GM12864 (cell line): Measurements from ENCODE around the gene ZSCAN21.

ENCODE experiments used
- DNase-seq: peaks from one replicate; pipeline ENCODE4 v3.0.0-alpha.2; 2011; ENCODE audit warnings: low read depth
- H3K4me3 ChIP-seq: 2 replicates; pipeline ENCODE4 v1.5.1; 2011; ENCODE audit warnings: mild to moderate bottlenecking, low read depth, low read length, control low read depth
- TF ChIP-seq, protein P1 (sequence below): IDR thresholded peaks from 2 replicates; pipeline ENCODE4 v1.5.1; 2011; ENCODE audit warnings: low read depth, mild to moderate bottlenecking, moderate library complexity, low read length, control low read depth, inconsistent platforms; ENCODE audit errors: missing control alignments

The ZSCAN21 gene

DNA sequence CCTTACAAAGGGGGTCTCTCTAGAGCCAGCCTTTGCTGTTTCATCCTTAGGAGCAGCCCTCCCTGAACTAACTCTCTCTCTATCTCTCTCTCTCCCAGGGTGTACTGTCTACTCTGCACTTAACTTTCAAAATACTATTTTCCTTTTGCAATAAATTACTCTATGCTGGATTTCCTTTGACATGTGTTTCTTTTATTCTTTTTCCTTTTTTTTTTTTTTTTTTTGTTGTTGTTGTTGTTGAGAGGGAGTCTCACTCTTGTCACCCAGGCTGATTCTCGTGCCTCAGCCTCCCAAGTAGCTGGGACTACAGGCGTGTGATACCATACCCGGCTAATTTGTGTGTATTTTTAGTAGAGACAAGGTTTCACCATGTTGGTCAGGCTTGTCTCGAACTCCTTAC is 33.4 kb downstream of the ZSCAN21 start:
- TF ChIP-seq, protein P1, sequence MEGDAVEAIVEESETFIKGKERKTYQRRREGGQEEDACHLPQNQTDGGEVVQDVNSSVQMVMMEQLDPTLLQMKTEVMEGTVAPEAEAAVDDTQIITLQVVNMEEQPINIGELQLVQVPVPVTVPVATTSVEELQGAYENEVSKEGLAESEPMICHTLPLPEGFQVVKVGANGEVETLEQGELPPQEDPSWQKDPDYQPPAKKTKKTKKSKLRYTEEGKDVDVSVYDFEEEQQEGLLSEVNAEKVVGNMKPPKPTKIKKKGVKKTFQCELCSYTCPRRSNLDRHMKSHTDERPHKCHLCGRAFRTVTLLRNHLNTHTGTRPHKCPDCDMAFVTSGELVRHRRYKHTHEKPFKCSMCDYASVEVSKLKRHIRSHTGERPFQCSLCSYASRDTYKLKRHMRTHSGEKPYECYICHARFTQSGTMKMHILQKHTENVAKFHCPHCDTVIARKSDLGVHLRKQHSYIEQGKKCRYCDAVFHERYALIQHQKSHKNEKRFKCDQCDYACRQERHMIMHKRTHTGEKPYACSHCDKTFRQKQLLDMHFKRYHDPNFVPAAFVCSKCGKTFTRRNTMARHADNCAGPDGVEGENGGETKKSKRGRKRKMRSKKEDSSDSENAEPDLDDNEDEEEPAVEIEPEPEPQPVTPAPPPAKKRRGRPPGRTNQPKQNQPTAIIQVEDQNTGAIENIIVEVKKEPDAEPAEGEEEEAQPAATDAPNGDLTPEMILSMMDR = no peak

DNA sequence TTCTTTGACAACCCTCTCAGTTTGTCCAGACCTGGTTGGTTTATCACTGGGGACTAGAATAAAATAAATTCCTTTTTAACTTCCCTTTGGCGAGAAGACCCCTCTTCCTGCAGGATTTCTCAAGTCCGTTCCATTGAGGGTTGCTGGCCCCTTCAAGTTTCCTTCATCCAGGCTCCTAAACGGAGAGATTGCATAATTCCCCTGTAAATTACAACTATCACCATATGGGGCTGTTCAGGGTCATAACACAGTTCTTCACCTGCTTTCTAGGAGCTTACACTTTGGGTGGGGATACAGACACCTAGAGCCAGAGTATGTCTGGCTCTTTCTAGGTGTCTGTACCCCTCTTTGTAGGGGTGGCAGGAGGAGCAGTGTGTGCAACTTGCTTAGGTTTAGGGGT is 35.9 kb downstream of the ZSCAN21 start:
- no peak overlapping the region for H3K4me3 ChIP-seq
- TF ChIP-seq, protein P1 = no peak
- DNase-seq = no peak

More for the DNA sequence above, 33.4 kb downstream of the ZSCAN21 start:
- DNase-seq = no peak
- no peak overlapping the region for H3K4me3 ChIP-seq

DNA sequence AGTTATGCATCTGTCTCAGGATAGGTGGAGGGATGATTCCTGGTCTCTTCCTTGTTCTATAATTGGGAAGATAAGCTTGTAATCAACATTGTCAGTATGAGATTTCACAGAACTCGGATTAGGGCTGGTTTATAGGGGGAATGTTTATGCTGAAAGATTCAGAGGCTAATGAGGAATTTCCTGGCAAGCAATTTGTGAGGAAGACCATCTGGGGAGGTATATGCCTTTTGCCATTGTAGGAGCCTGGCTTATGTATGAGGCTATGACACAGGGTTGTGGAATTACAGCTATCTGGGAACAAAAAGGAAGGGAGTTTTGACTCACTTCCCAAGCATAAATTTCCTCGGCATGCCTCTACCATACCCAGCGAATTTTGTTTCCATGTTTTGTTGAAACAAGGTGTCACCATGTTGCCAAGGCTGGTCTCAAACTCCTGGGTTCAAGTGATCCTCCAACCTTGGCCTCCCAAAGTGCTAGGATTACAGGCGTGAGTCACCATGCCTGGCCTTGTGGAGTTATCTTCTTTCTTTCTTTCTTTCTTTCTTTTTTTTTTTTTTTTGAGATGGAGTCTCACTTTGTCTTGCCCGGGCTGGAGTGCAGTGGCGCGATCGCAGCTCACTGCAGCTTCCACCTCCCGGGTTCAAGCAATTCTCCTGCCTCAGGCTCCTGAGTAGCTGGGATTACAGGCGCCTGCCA is 37.6 kb downstream of the ZSCAN21 start:
- TF ChIP-seq, protein P1 = no peak
- DNase-seq = no peak
- no peak overlapping the region for H3K4me3 ChIP-seq

DNA sequence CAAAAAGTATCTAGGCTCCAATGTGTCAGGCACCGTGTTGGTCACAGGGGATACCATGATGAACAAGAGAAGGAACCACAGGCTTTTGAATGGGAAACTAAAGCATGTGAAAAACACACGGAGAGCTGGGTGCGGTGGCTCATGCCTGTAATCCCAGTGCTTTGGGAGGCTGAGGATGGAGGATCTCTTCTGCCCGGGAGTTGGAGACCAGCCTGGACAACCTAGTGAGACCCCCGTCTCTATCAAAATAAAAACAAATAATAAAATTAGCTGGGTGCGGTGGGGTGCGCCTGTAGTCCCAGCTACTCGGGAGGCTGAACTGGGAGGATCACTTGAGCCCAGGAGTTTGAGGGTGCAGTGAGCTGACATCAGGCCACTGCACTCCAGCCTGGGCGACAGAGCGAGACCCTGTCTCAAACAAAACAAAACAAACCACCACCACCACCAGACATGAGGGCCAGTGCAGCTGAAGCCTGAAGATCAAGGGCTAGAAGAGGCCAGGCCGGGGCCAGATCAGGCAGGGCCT is 38.6 kb downstream of the ZSCAN21 start:
- TF ChIP-seq, protein P1 = no peak
- no peak for DNase-seq
- peak overlapping the region; percentile 95 for H3K4me3 ChIP-seq

DNA sequence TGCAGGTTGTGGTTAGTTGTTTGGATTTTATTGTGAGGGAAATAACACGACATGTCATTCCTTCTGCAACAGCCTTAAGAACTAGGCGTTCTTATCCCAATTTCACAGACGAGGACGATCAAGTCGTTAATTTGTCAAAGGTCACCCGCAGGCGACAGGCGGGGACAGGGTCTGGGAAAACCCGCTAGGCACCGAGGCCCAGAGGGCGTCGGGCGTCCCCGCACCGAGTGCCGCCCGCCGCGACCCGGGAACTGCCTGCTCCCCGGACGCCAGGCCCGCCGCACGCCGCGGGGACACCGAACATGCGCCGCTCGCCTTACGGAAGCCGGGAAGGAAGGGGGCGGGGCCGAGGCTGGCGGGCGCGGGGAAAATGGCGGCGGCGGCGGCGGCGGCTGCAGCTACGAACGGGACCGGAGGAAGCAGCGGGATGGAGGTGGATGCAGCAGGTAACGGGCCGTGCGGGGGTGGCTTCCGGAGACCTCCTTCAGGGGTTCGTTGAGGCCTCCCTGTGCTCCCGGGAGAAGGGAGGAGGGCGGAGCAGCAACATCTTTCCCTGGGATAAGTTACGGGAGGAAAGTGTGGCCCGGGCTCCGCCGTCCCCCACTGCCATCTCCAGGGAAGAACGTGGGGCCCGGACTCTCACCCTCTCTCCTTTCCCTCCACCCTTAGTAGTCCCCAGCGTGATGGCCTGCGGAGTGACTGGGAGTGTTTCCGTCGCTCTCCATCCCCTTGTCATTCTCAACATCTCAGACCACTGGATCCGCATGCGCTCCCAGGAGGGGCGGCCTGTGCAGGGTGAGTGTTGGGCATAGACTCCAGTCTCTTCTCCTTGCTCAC is 39.3 kb downstream of the ZSCAN21 start, which contains the start of gene COPS6:
Gene COPS6, plus strand, starts transcription at position 349 of the 837 bp plus-strand sequence. Its CDS starts 22 bp downstream, at position 371.
- no peak for DNase-seq
- H3K4me3 ChIP-seq = peak within 1 kb of the TSS; percentile 95
- TF ChIP-seq, protein P1 = no peak

DNA sequence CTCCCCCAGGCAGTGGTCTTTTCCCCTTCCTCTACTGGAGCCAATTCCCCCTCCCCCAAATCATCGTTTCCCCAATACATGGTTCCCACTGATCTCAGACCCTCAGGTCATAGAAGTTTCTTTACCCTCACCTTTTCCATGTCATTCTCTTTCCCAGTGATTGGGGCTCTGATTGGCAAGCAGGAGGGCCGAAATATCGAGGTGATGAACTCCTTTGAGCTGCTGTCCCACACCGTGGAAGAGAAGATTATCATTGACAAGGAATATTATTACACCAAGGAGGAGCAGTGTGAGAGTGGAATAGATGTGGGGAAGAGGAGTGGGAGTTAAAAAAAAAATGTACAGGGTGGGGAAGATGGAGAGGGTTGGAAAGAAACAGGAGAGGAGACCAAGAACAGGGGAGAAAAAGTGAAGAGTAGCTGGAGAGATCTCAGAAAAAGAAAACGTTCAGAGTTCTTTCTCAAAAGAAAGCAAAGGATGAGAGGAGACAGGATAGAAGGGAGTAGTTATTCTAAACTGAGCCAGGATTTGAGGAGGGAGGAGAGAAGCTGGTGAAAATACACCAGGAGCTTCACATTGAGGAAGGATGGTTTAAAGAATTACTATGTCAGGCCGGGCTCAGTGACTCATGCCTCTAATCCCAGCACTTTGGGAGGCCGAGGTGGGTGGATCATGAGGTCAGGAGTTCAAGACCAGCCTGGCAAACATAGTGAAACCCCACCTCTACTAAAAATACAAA is 40.1 kb downstream of the ZSCAN21 start:
- peak overlapping the region; percentile 95 for H3K4me3 ChIP-seq
- TF ChIP-seq, protein P1 = no peak
- DNase-seq = no peak
